Measurements from ENCODE around the gene FAM180A.
"Not testable (repeated sequence)": the region's sequence is repeated elsewhere in the genome, so short reads cannot be mapped to it uniquely, and the experiment has no call there.

Gene FAM180A

GRCh38 chr7:135748770-135749169 is at the start of gene FAM180A:
Gene FAM180A, minus strand, starts transcription at chr7:135748813. Its CDS starts 233 bp downstream, at chr7:135748580.
- DNase-seq (ENCODE audit: low read depth): no peak

- no peak for DNase-seq (ENCODE audit: low read depth)
Measured at GRCh38 chr7:135798095-135798494, 49.5 kb upstream of the FAM180A start.

DNA sequence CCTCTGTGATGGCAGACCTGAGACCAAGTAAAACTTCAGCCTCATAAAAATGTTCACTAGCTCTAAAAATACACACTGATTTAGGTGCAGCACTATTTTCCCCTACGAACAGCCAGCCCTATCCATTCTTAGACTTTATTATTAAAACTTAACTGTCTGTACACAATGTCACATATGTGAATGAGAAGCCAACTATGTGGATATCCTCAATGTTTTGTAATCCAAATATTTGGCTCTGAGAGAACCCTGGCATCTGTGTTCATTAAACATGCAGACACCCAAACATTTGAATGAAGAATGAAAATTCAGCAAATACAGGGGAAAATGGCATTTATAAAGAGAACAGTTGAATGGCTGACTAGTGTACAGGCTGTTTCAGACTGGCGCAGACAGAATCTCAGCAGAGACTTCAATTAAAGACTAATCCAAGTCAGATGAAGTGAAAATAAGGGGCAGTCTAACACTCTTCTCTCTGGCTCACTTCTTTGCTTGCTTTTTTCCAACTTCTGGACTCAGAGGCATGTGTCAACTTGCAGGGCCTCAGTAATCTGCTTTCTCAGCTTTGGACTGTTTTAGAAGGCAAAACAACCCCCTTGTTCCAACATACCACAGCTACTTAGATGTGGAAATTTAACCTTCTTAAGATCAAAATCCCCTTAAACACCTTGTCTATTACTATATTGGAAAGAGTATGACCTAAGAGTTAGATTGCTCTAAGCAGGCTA is 47.4 kb upstream of the FAM180A start:
- DNase-seq (ENCODE audit: low read depth): no peak

GRCh38 chr7:135793841-135794240 is 45.2 kb upstream of the FAM180A start:
- DNase-seq (ENCODE audit: low read depth): no peak

- DNase-seq (ENCODE audit: low read depth): no peak
Measured at GRCh38 chr7:135792866-135793265, 44.3 kb upstream of the FAM180A start.

DNA sequence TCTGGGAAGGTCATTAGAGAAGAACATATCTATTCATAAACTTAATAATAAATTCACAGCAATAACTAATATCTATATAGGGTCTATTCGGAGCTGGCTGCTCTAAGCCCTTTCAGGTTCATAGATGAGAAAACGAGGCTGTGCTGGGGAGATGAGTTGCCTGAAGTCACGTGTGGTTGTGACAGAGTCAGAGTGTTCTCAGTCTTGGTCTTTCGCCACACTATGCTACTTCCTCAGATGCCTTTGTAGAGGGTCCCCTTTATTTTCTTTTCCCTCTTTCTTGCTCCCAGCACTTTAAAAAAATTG is 43.7 kb upstream of the FAM180A start:
- no peak for DNase-seq (ENCODE audit: low read depth)

DNA sequence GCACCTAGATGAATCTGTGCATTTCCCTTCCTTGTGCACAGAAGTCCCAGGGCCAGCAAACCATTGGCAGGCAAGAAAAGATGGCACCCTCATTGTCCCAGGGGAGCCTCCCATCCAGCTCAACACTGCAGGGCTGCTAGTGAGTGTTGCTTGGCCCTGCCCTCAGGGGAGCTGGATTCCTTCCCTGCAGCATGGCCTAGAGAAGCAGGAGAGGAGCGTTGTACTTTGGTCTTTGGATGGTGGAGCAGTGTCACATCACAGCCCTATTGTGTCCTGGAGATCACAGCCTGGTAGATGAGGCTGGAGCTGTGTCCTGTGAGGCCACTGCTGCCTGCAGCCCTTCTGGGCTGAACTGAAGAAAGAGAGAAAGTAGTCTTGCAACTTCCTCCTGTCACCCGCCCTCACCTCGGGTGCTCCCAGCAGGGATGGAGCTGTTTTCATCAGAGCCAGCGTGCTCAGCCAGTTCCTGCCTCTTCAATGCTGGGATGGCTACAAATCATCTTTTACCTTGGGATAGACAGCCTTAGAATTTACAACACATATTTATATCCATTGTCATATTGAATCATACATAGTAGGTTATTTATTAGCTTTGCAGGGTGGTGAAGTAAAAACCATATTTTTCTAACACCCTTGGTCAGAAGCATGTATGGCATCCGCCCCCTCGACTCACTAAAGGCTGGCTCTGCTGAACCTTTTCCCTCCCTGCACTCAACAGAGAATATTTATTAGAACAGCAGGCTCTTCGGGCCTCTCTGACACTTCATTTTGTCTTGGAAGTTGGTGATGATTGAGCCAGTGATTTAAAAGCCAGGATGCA is 43.1 kb upstream of the FAM180A start:
- DNase-seq (ENCODE audit: low read depth): no peak

GRCh38 chr7:135790371-135790977 is 41.9 kb upstream of the FAM180A start:
- DNase-seq (ENCODE audit: low read depth): no peak

DNA sequence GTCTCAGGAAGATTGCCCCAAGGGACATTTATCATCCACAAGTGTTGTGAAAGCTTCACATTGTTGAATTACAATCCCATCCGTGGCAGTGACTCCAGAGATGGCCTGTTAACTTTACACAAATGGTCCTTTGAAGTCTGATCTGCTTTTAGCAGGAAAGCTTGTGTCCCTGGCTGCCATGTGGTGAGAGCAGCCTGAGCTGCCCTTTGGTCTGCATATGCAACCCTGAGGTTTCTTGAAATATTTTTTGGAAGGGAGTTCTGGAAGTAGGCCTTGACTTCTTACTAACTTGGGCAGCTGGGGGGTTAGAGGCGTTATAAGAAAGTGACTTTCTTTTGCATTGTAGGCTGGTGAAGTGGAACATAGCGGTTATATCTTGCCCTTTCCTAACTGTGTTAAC is 41.3 kb upstream of the FAM180A start:
- DNase-seq (ENCODE audit: low read depth): no peak

- DNase-seq (ENCODE audit: low read depth): no peak
Measured at GRCh38 chr7:135789431-135789830, 40.8 kb upstream of the FAM180A start.

DNA sequence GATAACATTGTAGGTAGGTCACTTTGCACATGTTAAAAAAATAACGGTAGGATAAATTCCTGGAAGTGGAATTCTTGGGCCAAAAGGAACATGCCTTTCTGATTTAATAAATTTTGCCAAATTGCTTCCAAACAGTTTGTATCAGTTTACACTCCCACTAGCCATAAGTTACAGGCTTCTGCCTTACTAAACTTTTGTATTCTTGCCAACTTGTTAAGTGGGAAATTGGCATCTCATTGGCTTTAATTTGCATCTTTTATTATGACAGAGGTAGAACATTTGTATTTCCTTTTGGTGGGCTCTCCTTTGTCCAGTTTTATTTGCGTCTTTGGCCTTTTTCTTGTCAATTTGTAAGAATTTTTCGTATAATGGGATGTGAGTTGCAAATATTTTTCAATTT is 38.3 kb upstream of the FAM180A start:
- no peak for DNase-seq (ENCODE audit: low read depth)

DNA sequence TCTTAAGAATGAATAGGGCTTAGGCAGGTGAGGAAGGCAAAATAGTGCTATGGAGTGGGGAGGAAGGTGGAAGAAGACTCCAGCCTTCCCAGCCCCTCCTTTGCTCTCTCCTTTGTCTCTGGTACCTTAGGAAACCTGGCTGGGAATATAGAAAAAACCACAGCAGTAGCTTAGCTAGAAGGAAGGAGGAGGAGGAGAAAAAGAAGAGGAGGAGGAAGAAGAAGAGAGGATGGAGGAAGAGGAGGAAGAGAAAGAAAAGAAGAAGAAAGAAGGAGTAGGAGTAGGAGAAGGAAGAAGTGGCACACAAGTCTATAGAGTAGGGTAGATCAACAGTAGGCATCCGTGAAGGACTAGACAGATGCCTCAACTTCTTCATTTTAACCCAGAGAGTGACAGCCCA is 36.5 kb upstream of the FAM180A start:
- DNase-seq (ENCODE audit: low read depth): no peak

- no peak for DNase-seq (ENCODE audit: low read depth)
Measured at GRCh38 chr7:135784013-135784412, 35.4 kb upstream of the FAM180A start.

GRCh38 chr7:135782801-135783200 is 34.2 kb upstream of the FAM180A start:
- no peak for DNase-seq (ENCODE audit: low read depth)

GRCh38 chr7:135782377-135782776 is 33.8 kb upstream of the FAM180A start:
- DNase-seq (ENCODE audit: low read depth): no peak

DNA sequence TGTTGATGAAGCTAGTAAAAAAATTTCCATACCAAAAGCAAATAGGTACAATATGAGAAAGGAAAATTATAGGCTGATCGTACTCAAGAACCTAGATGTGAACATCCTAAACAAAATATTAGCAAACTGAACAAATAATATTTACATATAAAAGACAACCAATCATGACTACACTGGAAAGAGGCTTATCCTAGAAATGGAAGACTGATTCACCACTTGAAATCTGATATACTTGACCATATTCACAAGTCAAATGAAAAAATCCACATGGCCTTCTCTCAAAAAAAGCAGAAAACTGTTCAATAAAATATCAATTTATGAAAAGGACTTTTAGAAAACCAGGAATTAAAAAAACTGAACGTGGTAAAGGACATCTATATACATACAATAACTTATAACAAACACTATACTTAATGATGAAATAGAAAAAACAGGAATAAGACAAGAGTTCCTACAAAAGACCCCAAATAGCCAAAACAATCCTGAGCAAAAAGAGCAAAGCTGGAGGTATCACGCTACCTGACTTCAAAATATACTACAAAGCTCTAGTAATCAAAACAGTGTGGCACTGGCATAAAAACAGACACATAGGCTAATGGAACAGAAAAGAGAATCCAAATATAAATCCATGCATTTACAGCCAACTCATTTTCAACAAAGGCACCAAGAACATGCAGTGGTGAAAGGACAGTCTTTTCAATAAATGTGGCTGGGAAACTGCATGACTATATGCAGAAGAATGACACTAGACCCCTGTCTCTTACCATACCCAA is 29.2 kb upstream of the FAM180A start:
- no peak for DNase-seq (ENCODE audit: low read depth)

DNA sequence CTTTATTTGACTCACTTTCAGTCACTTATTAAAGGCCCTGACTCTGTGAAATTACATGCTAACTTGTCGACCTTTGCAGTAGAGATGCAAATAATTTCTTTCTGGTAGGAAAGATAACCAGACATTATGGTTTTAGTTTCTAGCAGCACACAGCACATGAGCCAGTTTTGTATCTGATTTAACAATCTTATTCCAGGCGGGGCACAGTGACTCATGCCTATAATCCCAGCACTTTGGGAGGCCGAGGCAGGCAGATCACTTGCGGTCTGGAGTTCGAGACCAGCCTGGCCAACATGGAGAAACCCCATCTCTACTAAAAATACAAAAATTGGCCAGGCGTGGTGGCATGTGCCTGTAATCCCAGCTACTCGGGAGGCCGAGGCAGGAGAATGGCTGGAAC is 27.3 kb upstream of the FAM180A start:
- not testable (repeated sequence) for DNase-seq (ENCODE audit: low read depth)

DNA sequence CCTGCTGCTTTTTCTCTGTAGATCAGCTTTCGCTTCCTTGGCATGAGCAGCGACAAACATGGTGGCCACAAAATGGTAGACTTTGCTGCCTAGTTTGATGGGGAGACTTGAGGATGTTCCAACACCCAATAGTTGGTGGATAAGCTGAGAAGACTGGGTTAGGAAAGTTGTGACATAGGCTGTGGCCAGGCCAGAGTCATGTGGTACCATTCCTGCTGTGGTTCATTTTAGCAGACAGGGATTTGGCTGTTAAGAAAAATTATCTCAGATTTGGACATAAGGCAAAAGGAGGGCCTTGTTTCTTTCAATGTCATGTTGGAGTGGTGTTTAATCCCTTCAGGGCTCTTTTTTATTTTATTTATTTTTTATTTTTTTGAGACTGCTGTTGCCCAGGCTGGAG is 26.6 kb upstream of the FAM180A start:
- no peak for DNase-seq (ENCODE audit: low read depth)

GRCh38 chr7:135774284-135774683 is 25.7 kb upstream of the FAM180A start:
- no peak for DNase-seq (ENCODE audit: low read depth)

DNA sequence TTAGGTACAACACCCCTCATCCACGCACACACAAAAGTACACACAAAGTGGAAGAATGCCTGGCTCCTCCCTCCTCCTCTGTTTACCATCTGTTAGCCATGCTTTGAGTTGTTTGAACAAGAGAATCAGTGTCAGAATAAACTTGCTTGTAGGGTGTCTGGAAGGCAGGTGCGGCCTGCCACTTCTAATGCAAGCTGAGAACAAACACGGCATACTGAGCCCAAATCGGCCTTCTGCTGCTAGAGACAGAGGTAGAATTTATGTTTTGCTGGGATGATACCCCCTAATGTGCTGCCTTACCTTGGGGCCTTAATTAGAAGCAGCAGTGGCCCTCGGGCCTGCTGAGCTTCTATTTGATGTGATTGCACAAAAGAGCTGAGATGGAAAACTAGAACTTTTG is 24.9 kb upstream of the FAM180A start:
- no peak for DNase-seq (ENCODE audit: low read depth)

- DNase-seq (ENCODE audit: low read depth): no peak
Measured at GRCh38 chr7:135772639-135773222, 24.1 kb upstream of the FAM180A start.

DNA sequence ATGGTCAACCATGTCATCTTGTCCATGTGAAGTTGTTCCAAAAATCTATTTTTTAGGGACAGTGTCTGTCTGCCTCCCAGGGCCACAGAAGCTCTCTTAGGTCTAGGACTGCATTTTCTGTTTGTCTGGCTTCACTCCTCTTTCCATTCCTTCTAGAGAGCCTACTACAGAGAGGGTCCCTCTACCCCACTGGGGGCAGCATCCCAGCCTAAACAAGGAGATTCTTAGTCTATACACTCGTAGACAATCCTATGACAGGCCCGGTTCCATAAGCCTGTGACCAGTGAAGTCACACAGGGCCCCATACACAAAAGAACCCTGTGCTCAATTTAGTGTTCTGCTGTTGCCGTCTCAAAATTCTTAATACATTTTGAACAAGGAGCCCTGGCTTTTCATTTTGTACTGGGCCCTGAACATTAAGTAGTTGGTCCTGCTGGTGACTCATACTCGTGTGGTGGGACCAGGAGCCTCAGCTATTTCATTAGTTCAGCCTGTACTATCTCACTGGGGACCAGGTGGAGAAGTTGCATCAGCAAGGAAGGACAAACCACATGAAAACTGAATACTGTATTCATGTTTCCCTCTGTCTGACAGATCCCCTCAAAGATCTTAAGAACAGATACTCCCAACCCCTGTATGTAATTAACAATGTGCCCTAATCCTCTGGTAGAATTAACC is 23.5 kb upstream of the FAM180A start:
- DNase-seq (ENCODE audit: low read depth): no peak
